Heart left ventricle (tissue), 16 donors: Measurements from ENCODE around the gene HJURP. TPM values are rescaled to one million over a fixed set of nuclear protein-coding genes. Genes with fewer than 3 reads are reported as not detected.

Source experiments
- ATAC-seq, 4 donors: fragments of 200-7000 bp; cut with Tn5 transposase; one replicate each; pipeline ENCODE4 v1.9.1; 2020 to 2022; ENCODE audit warnings: moderate library complexity in 4 of 4, mild to moderate bottlenecking in 3 of 4, moderate number of reproducible peaks in 1 of 4
- DNase-seq, 5 donors: peaks; one replicate each; pipeline ENCODE4 v3.0.0-alpha.2; 2020
- H3K27ac ChIP-seq, 12 donors: fragments of 200-600 bp; sonication (generic) in 4 of 12; one replicate each; pipeline versions ENCODE4 v1.5.0 to v1.8.0; 2016 to 2022; ENCODE audit warnings: mild to moderate bottlenecking in 2 of 12
- H3K27me3 ChIP-seq, 9 donors: fragments of 200-600 bp; sonication (generic) in 2 of 9; one replicate each; pipeline versions ENCODE4 v1.5.1 to v1.8.0; 2016 to 2022; ENCODE audit warnings: mild to moderate bottlenecking in 3 of 9
- H3K36me3 ChIP-seq, 9 donors: fragments of 200-600 bp; sonication (generic) in 2 of 9; one replicate each; pipeline versions ENCODE4 v1.5.0 to v1.8.0; 2018 to 2022; ENCODE audit warnings: mild to moderate bottlenecking in 2 of 9
- H3K4me1 ChIP-seq, 12 donors: fragments of 200-600 bp; sonication (generic) in 4 of 12; one replicate each; pipeline versions ENCODE4 v1.5.0 to v1.8.0; 2016 to 2022; ENCODE audit warnings: mild to moderate bottlenecking in 3 of 12
- H3K4me3 ChIP-seq, 12 donors: fragments of 200-600 bp; sonication (generic) in 4 of 12; one replicate each; pipeline versions ENCODE4 v1.5.0 to v1.8.0; 2017 to 2022; ENCODE audit warnings: mild to moderate bottlenecking in 9 of 12, moderate library complexity in 4 of 12
- H3K9me3 ChIP-seq, 12 donors: fragments of 200-600 bp; sonication (generic) in 4 of 12; one replicate each; pipeline versions ENCODE4 v1.5.0 to v1.8.0; 2016 to 2022; ENCODE audit warnings: mild to moderate bottlenecking in 1 of 12
- POLR2A ChIP-seq, 2 donors: fragments of 450-650 bp; IDR thresholded peaks; one replicate each; pipeline ENCODE4 v1.6.1; 2017; ENCODE audit warnings: antibody characterized with exemption in 2 of 2, mild to moderate bottlenecking in 2 of 2, moderate library complexity in 2 of 2
- WGBS, 4 donors: extraction: QIAGEN DNeasy Blood & Tissue Kit in 2 of 4; methylation state at CpG; one replicate each; pipeline versions ENCODE4 v1.1.5 to v1.1.7; 2013 to 2018; 5-methylcytosine and 5-hydroxymethylcytosine counted together
- intact Hi-C, 10 donors: fragments of 100-400 bp; cut with DNase I; formaldehyde crosslinking; loops; one replicate each; pipeline versions ENCODE4 v1.11.1 to v1.14.2; 2022
- polyA plus RNA-seq, 2 donors: library from polyadenylated mRNA; stranded (reverse); fragments of 200-250 nt; gene quantifications; one replicate each; pipeline ENCODE4 v1.2.3, GENCODE V29; 2013
- total RNA-seq, 9 donors: library from RNA; depleted of rRNA in 2 of 9; stranded (reverse); fragments of >200 nt in 2 of 9; fragmentation: NEBNext Ultra II Directional in 3 of 9; extraction: Animal tissue kit (Norgen Biotek cat#: 25700) in 3 of 9; gene quantifications; one replicate each; pipeline versions ENCODE4 v1.1.0 to v1.2.4, GENCODE V29; 2016 to 2023
- TF ChIP-seq, protein P1 (sequence below), 12 donors: fragments of 200-600 bp; sonication (generic) in 4 of 12; IDR thresholded peaks; one replicate each; pipeline versions ENCODE4 v1.5.0 to v1.8.0; 2018 to 2022; ENCODE audit warnings: antibody characterized with exemption in 12 of 12, mild to moderate bottlenecking in 5 of 12
- donor health status: ischemic (EF 13 %, LVEDD 7.1; RV severe dilation, severe dysfunction).
- donor health status: healthy with polysubstance abuse.
- donor health status: DM: no; HTN: yes; CAD: no.
- donor health status: DM: no; HTN: no; CAD: no.
- donor health status: ischemic (EF 25% LVEDD 6.9; RV normal size, moderate dysfunction).
- donor health status: ischemic (EF 25% LVEDD 5.7; RV mildly dilated, moderate dysfunction).
- donor health status: healthy.
- donor health status: DM: yes; HTN: yes; CAD: no.
- donor health status: ischemic (EF 35%, LVEDD 5.7; RV mildly dilated, moderate dysfunction).
- donor health status: nonischemic (EF 11% LVEDD 7.7; RV severe dilation, severe dysfunction).
- donor health status: DM: yes; HTN: yes; CAD: no.
- donor health status: PGD.
- donor health status: ischemic (EF 29% LVEDD 5.4; RV normal size, mild dysfunction).
- donor health status: nonischemic (EF 23%, LVEDD 6.1; RV moderate dilation, normal function).

Gene HJURP
- total and polyA plus RNA-seq, 11 donors: 0.08 to 8.4 (median 0.41) TPM; not detected in 3

DNA sequence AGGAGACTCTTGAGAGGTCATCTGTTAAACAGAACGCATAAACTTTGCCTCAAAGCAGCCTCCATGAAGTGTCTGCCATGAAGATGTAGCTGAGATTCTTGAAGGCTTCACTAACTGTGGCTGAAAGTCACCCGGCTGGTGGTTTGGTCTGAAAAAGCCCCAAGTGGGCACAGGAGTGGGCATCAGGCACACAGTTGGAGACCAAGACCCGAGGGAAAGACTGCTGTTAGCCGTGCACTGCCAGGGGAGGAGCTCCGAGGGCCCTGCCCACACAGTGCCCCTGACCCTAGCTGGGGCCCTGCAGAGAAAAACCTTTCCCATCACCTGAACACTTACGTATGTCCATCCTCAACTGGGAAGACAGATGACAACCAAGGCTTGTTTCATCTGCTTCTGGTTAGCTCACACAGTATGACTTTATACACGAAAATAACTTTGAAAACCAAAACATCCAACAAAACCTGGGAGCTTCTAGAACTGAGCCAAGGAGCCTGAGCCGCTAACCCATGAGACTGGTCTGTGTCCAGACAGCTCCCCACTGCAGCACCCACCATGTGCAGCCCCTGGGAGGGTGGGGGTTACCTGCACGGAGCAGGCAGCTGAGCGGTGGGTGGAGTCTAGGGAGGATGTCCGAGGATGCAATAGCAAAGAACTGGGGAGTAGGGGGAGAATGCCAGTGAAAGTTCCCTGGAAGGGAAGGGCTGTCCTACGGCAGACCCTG is 15.4 kb downstream of the HJURP start:
- Histone ChIP-seq H3K27me3 (no peaks in the 10 kb centered on the region), H3K9me3 (no peaks in the 10 kb centered on the region), H3K27ac (no peak overlapping the region), H3K36me3 (peaks cover 0 to 22% (median 0%) of the 10 kb centered on the region in 9 donors), H3K4me1 (no peaks in the 10 kb centered on the region), H3K4me3 (no peak overlapping the region)
- no peak for ATAC-seq
- intact Hi-C loops: no loop called here
- no peak for TF ChIP-seq POLR2A (IDR thresholded peaks at IDR 0.05)
- TF ChIP-seq, protein P1, sequence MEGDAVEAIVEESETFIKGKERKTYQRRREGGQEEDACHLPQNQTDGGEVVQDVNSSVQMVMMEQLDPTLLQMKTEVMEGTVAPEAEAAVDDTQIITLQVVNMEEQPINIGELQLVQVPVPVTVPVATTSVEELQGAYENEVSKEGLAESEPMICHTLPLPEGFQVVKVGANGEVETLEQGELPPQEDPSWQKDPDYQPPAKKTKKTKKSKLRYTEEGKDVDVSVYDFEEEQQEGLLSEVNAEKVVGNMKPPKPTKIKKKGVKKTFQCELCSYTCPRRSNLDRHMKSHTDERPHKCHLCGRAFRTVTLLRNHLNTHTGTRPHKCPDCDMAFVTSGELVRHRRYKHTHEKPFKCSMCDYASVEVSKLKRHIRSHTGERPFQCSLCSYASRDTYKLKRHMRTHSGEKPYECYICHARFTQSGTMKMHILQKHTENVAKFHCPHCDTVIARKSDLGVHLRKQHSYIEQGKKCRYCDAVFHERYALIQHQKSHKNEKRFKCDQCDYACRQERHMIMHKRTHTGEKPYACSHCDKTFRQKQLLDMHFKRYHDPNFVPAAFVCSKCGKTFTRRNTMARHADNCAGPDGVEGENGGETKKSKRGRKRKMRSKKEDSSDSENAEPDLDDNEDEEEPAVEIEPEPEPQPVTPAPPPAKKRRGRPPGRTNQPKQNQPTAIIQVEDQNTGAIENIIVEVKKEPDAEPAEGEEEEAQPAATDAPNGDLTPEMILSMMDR (IDR thresholded peaks at IDR 0.05): no peak
- 86 to 89% (median 87%) methylated on average over 12 of the region's 12 CpGs for WGBS, 4 donors
- DNase-seq: peak in 1 of 5 donors; percentile 7

GRCh38 chr2:233838251-233838650 is 16.1 kb downstream of the HJURP start:
- no peaks in the 10 kb centered on the region for H3K4me1 ChIP-seq
- TF ChIP-seq POLR2A (IDR thresholded peaks at IDR 0.05): no peak
- TF ChIP-seq, protein P1 (IDR thresholded peaks at IDR 0.05): no peak
- WGBS, 4 donors: 76 to 83% (median 81%) methylated on average over 7 of the region's 7 CpGs
- H3K27me3 ChIP-seq: no peaks in the 10 kb centered on the region
- H3K4me3 ChIP-seq: no peak overlapping the region
- intact Hi-C loops: no loop called here
- H3K27ac ChIP-seq: no peak overlapping the region
- H3K9me3 ChIP-seq: no peaks in the 10 kb centered on the region
- peaks cover 0 to 18% (median 0%) of the 10 kb centered on the region in 9 donors for H3K36me3 ChIP-seq
- DNase-seq (peak in 1 of 5 donors; percentile 6), ATAC-seq (no peak)

- intact Hi-C loops: no loop called here
- H3K4me3 ChIP-seq: no peak overlapping the region
- 78 to 87% (median 84%) methylated on average over 9 of the region's 9 CpGs for WGBS, 4 donors
- no peak overlapping the region for H3K27ac ChIP-seq
- DNase-seq: peak in 1 of 5 donors; percentile 7
- H3K27me3 ChIP-seq: no peaks in the 10 kb centered on the region
- no peaks in the 10 kb centered on the region for H3K9me3 ChIP-seq
- TF ChIP-seq, protein P1 (IDR thresholded peaks at IDR 0.05): no peak
- no peak for TF ChIP-seq POLR2A (IDR thresholded peaks at IDR 0.05)
- H3K36me3 ChIP-seq: peaks cover 0 to 18% (median 0%) of the 10 kb centered on the region in 9 donors
- no peak for ATAC-seq
- H3K4me1 ChIP-seq: no peaks in the 10 kb centered on the region
Observed at GRCh38 chr2:233837694-233838229, 16.6 kb downstream of the HJURP start.

GRCh38 chr2:233836359-233836758 is 18.0 kb downstream of the HJURP start:
- Histone ChIP-seq H3K36me3 (peaks cover 0 to 10% (median 0%) of the 10 kb centered on the region in 9 donors), H3K4me3 (no peak overlapping the region), H3K9me3 (no peaks in the 10 kb centered on the region), H3K27me3 (no peaks in the 10 kb centered on the region), H3K4me1 (no peaks in the 10 kb centered on the region), H3K27ac (no peak overlapping the region)
- ATAC-seq (no peak), DNase-seq (no peak)
- intact Hi-C loops: no loop called here
- WGBS, 4 donors: 96 to 100% (median 98%) methylated on average over 7 of the region's 7 CpGs
- TF ChIP-seq POLR2A (IDR thresholded peaks at IDR 0.05): no peak
- TF ChIP-seq, protein P1 (IDR thresholded peaks at IDR 0.05): no peak
